SK-N-DZ (cell line): ENCODE data around the gene MGLL.

Source experiments
- DNase-seq: peaks from one replicate; pipeline ENCODE4 v3.0.0-alpha.2; 2015; ENCODE audit warnings: low spot score

MGLL gene

DNA sequence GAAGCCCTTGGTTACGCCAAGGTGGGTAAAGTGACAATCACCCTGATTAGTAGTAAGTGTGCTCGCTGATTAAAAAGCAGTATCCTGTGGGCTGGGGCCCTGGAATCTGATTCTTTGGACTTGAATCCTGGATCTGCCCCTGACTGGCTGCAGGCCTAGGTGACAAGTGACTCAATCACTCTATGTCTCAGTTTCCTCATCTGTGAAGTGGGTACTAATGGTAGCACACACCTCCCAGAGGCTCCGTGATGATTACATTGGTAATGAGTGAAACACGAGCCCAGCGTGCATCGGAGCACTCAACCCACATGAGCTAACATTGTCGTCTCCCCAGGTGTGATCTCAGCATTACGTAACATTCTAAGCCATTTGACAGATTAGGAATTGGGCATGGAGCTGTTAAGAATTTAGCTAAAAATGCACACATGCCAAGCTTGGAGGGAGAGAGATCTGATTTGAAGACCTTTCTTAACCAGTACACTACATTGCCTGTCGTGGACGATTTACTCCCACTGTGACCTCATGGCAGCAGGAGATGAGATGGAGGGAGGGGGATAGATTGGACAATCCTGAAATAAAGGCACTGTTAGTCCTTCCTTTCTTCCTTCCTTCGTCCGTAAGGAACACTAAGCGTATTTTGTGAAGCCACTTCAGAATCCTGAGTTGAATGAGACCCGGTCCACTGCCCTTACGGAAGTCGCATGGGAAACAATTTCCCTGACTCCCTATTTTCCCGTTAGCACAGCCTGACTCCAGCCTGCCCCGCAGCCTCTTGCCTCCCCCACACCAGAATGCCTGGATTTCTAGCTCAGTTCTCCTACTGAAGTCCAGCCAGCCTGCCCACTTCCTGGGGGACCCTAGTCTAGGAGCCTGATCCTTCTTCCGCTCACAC is 32.1 kb downstream of the MGLL start:
- no peak for DNase-seq

DNA sequence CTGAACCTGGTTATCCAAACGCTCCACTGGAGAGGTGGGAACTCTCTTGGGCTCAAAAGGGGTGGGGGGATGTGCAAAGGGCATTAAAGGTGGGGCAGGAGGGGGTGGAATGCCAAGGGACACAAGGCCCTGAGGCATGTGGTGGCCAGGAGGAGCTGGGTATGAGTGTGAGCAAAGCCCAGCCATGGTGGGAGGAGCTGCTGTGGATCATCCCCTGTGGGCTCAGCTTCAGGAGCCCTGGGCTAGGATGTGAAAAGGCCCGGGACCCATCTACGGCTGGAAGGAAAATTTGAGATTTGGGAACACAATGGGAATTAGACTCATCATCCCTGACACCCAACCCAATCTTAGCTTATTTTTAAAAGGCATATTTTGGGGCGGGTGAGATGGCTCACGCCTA is 33.3 kb downstream of the MGLL start:
- no peak for DNase-seq

DNA sequence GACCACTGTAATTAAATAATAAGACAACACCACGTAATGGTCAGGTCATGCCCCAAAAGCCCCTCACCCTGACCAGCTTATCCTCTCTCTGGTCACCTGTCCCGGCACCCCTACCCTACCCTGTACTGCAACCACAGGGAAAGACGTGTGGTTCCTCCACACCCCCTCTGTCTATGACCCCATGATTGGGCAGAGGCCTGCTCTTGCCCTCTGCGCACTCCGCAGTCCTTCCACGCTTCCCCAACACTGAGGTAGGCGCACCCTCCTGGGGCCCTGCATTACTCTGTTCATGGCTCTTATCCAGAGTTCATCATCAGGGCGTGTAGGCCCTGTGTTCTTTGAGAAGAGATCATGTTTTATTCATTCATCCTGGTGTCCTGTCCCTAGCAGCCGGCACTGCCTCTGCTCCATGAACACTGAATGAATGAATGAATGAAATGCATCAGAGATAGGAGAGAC is 33.8 kb downstream of the MGLL start:
- no peak for DNase-seq

DNA sequence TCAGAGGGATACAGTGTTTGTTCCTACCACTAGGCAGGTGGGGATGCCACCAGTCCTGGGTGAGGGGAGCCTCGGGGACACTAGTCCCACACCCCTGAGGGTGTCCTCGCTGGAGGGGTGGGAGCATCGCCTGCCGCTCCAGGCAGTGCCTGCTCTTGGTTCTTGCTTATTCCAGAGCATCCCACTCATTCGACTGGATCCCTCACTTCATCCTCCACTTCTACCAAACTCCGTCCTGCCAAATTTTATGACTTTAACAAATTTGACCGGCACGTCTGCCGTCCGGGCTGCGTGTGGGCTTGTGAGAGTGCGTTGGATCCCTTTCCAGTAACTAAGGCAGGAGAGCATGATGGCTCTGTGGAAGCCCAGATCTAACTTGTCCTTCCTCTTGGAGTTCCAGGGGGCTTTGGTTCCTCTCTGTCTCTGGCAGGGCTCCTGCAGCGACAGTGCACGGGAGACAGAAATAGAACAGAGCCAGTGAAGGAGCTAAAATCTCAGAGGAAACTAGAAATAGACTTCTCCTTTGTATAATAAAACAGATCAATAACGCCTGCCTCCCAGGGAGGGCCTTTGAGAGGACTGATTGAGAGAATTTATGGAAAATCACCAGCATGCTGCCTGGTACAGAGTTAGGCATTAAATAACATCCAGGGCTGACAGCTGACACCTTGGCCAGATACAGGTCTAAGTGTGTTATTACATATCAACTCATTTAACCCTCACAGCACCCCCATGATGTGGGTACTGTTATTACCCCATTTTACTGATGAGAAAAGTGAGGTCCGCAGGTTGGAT is 34.5 kb downstream of the MGLL start:
- no peak for DNase-seq

DNA sequence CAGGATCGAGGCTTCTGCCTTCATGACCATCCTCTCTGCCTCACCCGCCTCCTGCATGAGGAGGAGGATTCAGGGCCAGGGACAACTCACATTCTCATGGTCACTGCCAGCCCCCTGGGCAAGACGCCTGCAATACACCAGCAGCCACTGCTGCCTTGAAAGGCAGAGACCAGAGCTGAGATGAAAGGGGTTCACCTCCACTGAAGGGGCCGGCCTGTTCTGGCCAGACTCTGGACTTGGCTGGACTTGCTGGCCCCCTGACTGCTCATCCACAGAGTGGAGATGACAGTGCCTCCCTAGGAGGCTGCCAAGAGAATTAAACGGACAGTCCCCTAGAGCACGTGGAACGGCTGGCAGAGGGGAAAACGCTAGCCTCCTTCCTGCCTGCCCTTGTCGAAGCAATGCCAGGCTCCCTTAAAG is 35.2 kb downstream of the MGLL start:
- no peak for DNase-seq

DNA sequence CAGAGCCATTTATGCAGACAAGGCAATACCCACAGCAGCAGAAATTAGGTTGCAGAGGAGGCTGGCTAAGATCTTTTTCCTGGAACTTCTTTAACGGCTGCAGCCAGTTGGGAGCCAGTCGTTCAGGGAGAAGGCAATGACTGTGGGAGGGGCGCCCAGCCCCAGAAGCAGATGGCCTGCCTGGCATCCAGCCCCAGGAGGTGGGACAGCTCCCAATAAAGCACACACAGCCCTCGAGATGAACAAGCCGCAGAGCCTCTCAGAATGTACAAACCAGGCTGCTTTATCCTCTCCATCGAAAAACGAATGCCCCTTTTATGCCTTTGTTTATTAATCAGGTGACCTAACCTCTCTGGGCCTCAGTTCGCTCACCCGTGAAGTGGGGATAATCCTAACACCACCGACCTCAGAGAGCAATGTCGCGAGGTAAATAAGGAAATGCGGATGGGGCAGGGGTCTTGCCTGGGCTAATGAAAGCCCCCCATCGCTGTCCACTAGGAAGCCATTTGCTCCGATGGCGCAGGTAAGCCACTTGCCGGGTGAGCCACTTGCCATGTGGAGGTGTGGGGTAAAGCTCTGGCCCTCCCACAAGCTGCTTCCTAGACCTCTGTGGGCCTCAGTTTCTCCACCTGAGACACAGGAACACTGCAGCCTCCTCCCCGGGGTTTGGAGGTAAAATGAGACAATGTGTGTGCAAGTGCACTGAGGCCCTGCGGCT is 35.8 kb downstream of the MGLL start:
- DNase-seq, result no peak

DNA sequence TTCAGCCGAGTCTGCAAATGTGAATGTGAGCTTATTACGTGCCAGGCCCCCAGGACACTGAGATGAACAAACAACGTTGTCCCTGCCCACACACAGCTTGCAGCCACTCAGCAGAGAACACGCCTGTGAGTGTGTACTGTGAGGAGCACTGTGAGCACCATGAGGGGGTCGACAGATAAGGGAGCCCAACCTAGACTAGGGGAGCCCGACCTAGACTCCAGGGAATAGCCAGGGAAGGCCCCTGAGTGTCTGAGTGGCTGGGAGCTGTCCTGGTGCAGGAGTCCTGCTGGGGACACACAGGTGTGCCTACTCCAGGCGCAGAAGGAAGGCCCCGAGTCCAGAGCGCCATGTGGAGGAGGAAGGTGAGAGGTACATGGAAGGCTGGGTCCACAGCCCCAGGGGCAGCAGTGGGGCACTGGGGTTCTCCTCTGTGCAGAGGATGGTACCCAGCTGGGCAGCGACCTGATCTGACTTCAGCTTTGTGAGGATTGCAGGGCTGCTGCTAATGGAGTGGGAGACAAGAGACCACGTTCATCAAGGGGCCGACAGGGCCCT is 36.5 kb downstream of the MGLL start:
- DNase-seq, result no peak

DNA sequence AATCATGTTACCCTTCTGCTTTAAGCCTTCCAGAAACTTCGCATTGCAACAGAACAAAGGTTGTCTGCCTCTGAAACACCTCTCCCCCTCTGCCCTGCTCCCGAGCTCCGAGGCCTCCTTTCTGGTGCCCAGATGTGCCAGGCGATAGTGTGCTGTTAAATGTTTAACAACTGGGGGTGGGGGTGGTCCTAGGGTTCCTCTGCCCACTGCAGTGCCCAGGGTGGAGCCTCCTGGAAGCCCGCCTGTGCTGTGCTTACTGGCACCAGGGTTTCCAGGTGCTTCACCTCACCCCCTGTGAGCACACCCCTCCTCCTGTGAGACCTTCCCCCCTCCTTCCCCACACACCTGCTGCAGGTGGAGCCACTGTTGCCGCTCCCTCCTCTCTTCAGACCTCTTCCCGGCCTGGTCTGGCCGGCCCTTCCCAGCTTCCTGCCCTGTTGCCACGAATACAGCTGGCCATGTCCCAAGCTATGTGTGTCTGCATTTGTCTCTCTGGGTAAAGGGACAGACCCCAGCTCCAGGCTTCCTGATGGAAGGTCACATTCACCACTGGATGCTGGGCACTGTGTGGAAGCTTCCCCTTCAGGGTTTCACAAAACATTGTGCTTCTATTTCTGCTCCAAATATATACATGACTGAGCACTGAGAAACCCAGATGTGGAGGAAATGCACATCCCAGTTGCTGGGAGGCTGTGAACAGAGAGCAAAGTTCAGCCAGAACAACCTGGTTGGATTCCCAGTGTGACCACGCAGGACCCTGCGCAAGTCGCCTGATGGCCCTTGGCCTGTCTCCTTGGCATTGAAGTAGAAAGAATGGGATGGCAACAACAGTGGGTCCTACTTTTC is 37.2 kb downstream of the MGLL start:
- no peak for DNase-seq

DNA sequence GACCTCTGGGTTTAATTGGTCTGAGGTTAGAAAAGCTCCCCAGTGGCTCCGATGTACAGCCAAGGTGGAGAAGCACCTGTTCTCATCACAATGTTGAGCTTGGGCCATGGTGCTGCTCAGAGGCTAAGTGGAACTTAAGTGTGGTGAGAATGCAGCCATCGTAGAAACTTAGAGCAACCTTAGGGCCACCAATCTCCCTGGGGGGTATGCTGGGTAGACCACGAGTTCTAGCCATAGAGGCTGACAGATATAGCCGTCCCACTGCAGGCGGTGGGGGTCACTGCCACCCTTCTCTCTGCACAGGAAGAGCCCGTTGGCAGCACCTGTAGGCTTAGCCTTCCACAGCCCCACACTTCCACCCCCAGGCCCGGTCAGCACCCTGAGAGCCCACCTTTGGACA is 38.0 kb downstream of the MGLL start:
- no peak for DNase-seq

DNA sequence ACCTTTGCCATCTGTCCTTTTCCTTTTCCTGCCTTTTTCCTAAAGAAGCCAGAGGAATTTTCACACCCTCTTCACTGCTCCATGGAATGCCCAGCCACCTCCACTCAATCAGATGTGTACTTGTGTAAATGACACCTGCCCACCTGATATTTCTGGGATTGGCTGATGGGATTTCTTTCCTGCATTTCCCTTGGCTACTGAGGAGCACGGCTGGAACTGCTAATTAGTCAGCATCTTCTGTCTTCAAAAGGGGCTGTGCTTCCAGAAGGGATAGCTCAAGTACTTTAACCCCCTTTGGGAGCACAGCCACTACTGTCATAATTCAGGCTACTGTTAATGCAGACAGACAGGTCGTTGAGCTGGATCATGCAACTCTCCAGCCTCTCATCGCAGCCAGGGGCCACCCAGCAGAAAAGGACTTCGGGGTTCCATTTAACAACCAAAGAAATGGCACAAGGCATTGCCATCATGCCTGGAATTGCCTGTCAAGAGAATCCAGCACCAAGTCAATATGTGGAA is 38.6 kb downstream of the MGLL start:
- DNase-seq, result no peak

DNA sequence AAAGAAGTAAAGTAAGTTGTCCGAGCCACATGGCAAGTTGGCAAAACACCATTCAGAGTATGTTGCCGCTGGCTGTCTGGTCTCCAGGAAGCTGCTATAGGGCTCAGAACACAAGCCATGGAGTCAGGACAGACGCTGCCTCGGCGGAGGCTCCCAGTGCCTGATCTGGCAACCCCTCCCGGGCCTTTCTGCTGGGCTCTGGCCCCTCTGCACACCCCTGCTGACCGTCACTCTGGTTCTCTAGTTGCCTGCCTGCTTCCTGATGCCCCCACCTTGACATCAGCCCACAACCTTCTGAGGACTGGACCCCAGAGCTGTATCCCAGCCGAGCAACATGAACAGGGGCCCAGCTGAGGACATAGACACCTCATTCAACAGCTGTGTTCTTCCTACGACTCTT is 39.1 kb downstream of the MGLL start:
- DNase-seq, result no peak

DNA sequence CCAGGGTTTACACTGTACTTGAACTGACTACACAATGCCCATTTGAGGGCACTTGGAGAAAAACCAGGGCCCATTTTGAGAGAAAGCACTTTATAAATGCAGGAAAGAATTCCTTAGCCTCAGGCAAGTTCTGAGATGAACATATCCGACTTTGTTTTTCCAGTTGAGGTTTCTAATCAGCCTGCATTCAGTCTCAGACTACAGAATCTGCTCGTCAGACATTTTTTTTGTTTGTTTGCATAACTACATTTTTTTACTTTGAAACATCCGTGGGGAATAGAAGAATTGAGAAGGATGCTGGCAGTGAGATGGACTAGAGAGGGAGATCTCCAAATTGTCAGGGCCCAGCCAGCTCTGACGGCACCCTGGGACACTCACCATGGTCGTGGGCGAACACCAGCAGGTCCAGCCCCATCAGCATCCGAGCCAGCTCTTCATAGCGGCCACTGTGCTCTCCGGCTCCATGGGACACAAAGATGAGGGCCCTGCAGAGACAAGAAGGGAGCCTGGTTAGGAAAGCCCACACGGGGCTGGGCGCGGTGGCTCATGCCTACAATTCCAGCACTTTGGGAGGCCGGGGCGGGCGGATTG is 40.8 kb downstream of the MGLL start:
- DNase-seq, result no peak

DNA sequence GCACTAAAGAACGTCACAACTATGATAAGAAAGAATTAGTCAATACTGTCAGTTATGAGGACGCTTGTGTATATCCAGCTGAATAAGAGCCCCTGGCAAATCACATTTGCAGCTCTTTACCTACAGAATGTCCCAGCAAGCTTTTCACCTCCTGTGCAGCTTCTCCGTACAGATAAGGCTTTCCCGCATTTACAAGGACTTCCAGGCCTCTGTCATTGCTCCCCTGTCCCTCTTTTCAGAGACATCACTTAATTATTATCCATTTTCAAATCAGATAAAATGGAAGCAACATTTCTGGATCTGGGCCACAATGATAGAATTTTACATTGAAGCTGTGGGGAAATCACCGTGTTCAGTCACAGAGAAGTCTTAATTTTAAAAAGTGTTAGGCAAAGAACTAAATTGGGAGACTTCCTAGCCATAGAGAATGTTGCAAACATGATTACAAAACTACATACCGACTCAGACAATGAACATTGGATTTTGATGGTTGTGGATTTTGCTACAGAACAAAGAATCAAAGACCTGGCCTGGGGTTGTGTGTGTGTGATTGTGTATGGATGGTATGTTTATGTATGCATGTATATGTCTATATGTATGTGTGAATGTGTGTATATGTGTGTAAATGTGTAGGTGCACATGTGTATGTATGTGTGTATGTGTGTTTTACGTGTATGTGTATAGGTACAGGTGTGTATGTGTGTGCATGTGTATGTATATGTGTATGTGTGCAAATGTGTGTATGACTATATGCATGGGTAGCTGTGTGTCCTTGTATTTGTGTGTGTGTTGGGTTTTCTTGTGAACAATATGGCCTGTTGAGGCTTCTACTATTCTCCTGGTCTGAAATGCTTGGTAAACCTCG is 41.5 kb downstream of the MGLL start:
- DNase-seq, result no peak

DNA sequence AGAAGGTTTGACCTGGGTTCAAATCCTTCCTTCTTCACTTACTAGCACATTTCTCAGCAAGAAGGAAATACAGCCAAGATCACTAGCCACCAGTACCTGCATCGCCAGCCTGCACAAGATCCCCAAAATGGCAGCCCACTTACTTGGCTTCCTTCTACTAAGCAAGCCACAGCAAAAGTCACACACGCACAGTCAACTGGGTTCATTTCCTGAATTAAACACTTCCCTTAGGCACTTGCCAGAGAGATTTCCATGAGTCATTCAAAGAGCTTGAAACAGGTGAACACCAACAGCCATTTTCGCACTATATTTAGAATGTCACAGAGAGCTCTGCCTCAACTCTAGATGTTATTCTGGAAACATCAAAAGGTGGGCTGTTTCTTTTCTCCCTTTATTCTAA is 42.6 kb downstream of the MGLL start:
- no peak for DNase-seq

DNA sequence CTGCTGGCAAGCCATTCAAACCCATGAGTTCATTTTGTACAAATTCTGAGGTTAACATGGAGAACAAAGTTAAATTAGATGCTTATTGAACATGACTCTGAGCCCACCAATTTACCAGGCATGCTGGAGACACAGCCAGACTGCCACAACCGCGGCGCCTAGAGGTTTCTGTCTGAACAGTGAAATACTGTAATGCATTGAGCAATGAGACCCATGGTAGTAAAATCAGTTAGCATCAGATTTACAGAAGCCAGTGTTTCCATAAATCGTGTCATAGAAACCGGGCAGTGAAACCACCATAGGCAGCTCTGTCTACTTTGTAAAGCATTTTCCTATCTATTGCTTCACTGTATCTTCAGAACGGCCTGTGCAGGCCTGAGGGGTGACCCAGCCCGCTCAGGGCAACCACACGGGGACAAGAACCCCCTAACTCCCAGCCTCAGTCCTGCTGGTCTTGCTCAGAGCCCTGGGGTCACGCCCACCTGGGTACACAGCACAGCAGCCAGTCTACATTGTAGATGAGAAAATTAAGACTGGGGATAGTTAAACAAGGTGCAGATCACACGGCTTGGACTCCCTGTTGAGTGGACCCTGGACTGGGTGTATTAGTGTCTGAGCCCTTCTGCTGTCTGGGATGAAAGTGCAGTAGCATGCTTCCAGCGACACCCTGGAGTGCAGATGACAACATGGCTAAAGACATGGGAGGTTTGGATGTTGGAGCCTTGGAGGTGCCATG is 44.2 kb downstream of the MGLL start:
- no peak for DNase-seq

DNA sequence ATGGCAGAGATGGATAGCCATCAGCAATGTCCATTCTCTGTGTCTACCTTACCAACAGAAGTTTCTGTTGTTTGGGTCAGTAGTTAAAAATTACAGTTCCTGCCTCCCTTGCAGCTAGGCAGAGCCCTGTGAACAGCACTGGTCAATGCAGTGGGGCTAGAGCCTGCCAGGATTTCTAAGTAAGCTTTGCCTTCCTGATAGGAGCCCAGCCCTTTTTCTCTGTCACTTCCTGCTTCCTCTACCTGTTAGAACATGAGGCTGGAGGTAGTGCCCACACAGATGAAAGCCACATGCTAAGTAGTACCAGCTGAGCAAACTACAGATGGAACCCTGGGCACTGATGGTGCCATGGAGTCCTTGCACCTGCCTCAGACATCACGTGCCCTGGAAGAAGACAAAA is 45.0 kb downstream of the MGLL start:
- no peak for DNase-seq

DNA sequence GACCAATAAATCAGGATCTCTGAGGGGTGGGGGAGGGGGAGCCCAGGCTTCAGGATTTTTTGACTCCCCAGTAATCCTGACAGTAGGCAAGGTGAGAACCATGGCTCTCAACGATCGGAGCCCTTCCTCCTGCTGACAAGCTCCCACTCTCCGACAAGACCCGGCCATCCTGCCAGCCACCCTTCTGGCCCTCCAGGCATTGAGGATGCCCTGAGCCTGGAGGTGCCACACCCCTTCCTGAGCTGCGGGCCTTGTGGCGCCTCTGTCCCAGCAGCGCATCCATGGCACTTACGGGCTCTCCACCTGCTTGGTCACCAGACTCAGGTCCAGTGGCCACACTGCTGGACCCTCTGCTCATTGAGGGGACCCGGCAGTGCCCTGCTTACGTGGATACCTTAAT is 46.0 kb downstream of the MGLL start:
- no peak for DNase-seq

DNA sequence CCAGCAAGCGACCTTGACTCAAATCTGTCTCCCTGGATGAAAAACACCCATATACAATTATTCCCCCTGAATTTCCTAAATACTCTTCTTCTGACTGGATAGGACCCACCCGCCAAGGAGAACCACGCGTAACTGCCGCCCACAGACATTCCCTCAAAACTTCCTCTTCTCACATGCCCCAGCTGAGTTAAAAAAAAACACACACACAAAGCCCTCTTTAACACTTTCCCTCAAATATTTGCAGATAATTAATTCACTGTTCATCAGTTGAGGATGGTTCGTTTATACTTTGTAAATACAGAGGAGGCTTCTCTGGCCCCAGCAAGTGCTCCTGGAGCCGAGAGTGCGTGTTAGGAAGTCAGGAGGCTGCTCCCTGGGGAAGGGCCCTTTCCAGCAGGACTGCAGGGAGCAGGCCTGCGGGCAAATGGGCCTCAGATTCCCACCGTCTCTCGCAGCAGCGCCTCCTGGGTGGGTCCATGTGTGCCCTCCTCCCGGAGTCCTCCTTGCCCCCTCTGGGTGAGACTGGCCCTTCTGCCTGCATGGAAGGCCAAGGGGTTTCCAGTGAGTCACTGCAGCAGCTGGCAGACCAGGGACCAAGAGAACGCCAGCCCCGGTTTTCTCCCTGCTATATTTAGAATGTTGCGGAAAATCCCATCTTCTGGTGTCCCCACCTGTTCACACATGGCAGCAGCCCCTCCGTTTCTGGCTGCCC is 46.8 kb downstream of the MGLL start:
- DNase-seq, result no peak
